Fibroblast of pulmonary artery (primary cell): ENCODE results near the gene RPA3.

Experiments
- DNase-seq: peaks from one replicate; pipeline ENCODE4 v3.0.0-alpha.2; 2010; ENCODE audit warnings: low read depth
- H3K4me3 ChIP-seq: replicated peaks from 2 replicates; pipeline ENCODE4 v1.5.1; 2011; ENCODE audit warnings: low read depth, mild to moderate bottlenecking, control low read depth, low read length, moderate library complexity
- TF ChIP-seq, protein P1 (sequence below): IDR thresholded peaks from 2 replicates; pipeline ENCODE4 v1.5.1; 2011; ENCODE audit warnings: mild to moderate bottlenecking, control low read depth, low read length, inconsistent platforms; ENCODE audit errors: missing control alignments

RPA3 gene

DNA sequence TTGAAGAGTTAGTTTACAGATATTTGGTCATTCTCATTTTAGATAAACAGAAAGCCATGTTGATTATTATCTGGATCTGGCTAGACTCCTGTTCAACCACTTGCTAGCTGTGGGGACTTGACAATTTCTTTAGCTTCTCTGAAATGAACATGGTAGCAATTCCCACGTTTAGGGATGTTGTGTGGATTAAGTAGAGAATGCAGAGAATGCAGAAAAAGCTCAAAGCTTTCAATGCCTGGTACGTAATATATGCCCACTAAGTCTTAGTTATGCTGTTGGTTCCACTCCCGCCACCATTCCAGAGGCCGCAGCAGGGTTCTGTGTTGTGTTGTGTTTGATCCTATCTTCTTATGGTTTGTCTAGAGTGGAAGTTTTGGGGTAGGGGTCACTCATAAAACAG is 39.2 kb upstream of the RPA3 start:
- no peak for DNase-seq
- TF ChIP-seq, protein P1, sequence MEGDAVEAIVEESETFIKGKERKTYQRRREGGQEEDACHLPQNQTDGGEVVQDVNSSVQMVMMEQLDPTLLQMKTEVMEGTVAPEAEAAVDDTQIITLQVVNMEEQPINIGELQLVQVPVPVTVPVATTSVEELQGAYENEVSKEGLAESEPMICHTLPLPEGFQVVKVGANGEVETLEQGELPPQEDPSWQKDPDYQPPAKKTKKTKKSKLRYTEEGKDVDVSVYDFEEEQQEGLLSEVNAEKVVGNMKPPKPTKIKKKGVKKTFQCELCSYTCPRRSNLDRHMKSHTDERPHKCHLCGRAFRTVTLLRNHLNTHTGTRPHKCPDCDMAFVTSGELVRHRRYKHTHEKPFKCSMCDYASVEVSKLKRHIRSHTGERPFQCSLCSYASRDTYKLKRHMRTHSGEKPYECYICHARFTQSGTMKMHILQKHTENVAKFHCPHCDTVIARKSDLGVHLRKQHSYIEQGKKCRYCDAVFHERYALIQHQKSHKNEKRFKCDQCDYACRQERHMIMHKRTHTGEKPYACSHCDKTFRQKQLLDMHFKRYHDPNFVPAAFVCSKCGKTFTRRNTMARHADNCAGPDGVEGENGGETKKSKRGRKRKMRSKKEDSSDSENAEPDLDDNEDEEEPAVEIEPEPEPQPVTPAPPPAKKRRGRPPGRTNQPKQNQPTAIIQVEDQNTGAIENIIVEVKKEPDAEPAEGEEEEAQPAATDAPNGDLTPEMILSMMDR = no peak
- no peak overlapping the region for H3K4me3 ChIP-seq

DNA sequence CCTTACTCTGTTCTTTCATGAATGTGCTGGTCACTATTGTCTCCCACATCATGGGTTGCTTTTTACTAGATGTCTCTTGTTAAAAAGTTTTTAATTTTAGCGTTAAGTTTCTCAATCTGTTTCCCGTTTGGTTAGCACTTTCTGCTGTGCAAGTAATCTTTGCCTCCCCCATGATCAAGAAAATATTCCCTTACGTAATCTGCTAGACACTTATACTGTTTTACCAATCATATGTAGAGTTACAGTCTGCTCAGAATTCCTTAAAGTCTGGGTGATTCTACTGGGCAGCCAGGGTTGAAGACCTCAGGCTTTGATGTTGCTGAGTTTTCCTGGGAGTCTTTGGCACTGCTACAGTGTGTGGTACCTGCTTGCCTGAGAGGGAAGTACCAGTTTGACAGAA is 38.2 kb upstream of the RPA3 start:
- TF ChIP-seq, protein P1 = no peak
- no peak overlapping the region for H3K4me3 ChIP-seq
- no peak for DNase-seq

DNA sequence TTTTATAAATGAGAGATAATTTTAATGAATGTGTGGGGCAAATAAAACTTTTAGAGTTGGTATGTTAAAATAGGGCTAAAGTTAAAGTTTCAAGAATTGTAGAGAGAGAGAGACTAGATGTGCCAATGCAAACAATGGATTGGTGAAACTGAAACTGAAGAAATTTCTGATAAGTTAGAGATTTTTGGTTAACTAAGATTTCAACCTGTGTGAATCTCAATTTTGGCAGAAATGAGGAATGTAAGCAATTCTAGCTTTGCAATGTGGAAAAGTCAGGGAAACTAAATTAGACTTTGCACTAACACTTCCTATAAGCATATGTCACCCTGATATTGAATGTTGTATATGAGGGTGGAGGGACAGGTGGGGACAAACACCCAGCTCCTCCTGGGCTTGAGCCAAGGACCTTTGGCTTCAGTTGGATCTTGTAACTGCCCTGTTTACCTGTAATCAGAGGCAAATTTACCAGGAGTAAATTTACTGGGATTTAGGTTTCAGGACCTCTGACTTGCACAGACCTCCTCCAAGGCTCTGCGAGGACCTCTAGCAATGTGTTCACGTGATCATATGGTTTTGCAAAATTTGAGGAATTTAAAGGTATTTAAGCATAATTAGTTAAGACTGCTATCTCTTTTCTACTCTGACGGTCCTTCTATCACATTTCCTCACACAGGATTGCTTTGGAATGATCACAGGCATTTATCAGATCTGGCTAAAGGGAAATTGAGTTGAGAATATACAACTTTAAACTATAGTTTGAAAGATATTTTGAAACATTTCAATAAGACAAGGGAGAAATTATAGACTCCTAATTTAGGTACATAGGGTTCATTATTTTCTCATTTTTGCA is 33.1 kb upstream of the RPA3 start:
- TF ChIP-seq, protein P1 = no peak
- no peak for DNase-seq
- H3K4me3 ChIP-seq = no peak overlapping the region

DNA sequence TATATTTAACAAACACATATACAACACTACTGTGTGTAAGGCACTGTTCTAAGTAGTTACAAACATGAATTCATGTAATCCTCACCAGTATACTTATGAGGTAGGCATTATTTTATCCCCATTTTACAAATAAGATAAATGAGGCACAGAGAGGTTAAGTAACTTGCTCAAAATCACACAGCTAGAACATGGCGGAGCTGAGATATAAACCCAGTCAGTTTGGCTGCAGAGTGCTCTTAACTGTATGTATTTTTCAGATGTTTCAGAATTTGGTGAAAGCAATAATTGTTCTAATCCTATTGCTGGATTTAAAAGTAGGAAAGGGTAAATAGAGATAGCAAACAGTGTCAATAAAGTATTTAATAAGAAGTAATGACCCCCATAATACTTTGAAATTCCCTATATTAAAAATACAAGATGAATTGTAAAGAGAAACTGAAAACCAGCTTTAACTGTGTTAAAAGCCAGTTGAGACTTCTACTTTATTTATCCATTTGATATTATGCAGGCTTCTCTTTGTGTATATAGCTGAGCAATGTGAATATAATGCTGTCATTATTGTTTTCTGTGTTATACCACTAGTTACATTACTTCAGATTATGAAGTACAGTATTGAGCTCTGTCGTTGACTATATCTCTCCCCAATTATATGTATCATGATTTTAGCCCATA is 32.3 kb upstream of the RPA3 start:
- TF ChIP-seq, protein P1 = no peak
- no peak for DNase-seq
- no peak overlapping the region for H3K4me3 ChIP-seq

DNA sequence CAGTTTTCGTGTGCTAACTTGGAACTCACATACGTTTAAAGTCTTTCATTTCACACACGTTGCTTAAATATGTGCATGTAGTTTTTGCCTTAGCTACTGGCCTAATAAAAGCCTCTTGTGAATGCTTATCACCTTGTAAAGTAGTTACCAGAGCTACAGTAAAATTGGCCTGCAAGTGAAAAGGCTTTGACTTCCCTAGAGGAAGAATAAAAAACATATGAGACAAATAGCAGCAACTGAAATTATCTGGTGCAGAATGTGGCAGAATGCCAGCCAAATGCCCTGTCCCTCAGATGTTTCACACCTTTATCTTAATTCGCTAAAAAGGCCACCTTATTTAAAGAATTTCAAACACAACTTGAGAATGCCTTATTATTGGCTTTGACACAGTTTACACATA is 28.1 kb upstream of the RPA3 start:
- H3K4me3 ChIP-seq = no peak overlapping the region
- DNase-seq = no peak
- TF ChIP-seq, protein P1 = no peak

DNA sequence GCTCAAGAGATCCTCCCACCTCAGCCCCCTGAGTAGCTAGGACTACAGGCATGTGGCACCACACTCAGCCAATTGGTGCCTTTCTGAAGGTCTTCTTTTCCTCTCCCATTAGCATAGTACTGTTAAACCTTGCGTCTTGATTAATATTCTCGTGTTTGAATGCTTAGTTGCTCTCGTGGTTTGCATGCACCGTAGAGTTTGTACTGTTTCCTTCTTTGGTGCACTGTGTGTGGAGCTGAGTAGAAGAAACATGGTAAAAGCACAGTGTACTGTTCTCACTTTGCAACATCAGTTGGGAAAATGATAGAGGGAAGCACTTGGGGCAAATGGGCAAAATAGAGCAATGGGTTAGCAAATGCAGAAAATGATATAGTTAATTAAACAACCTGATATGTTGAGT is 27.6 kb upstream of the RPA3 start:
- TF ChIP-seq, protein P1 = no peak
- DNase-seq = no peak
- no peak overlapping the region for H3K4me3 ChIP-seq
